WTC11 (cell line): ENCODE results near the gene ATF4. TPM values are rescaled to one million over a fixed set of nuclear protein-coding genes. Genes with fewer than 3 reads are reported as not detected.
A peak's percentile ranks its signal among the peaks of the same experiment; 100 is the strongest.

Experiments used
- ATAC-seq: fragments of 200-7000 bp; cut with Tn5 transposase; 2 replicates; pipeline ENCODE4 v1.10.0; 2021; ENCODE audit warnings: mild to moderate bottlenecking, moderate library complexity
- CTCF ChIA-PET: fragments of 300-600 bp; sonication (Branson Sonifier 250); formaldehyde crosslinking; loops from one replicate; lab custom pipeline; 2021; ENCODE audit warnings: antibody characterized with exemption; lab: Charles Lee
- POLR2A ChIA-PET: fragments of 350-600 bp; sonication (Branson Sonifier 250); formaldehyde crosslinking; loops from one replicate; lab custom pipeline; 2021; ENCODE audit warnings: antibody characterized with exemption; lab: Charles Lee
- DNase-seq: peaks from one replicate; pipeline ENCODE4 v3.0.0; 2021; ENCODE audit warnings: low spot score
- H3K27ac Mint-ChIP-seq: 2 replicates; pipeline ENCODE4 v1.8.0; 2021; ENCODE audit warnings: mixed read lengths
- H3K27me3 Mint-ChIP-seq: 2 replicates; pipeline ENCODE4 v1.8.0; 2021; ENCODE audit warnings: low read depth, mild to moderate bottlenecking, moderate library complexity, mixed read lengths
- H3K36me3 Mint-ChIP-seq: 2 replicates; pipeline ENCODE4 v1.8.0; 2021; ENCODE audit warnings: mixed read lengths
- H3K4me1 Mint-ChIP-seq: 2 replicates; pipeline ENCODE4 v1.8.0; 2022; ENCODE audit warnings: mixed read lengths
- H3K4me3 Mint-ChIP-seq: 2 replicates; pipeline ENCODE4 v1.8.0; 2021; ENCODE audit warnings: mild to moderate bottlenecking, moderate library complexity, mixed read lengths
- H3K9me3 Mint-ChIP-seq: 2 replicates; pipeline ENCODE4 v1.8.0; 2021; ENCODE audit warnings: mixed read lengths
- ARID4B ChIP-seq: sonication (generic); formaldehyde crosslinking; IDR thresholded peaks from 2 replicates; pipeline ENCODE4 v1.8.0; 2023; ENCODE audit warnings: missing genetic modification reagents, mild to moderate bottlenecking, borderline replicate concordance
- CDX4 ChIP-seq: fragments of 250-450 bp; sonication (Bioruptor Pico); IDR thresholded peaks from 2 replicates; pipeline ENCODE4 v1.9.0; 2021; ENCODE audit warnings: moderate library complexity, mild to moderate bottlenecking, inconsistent platforms, borderline replicate concordance
- ETV6 ChIP-seq: sonication (generic); formaldehyde crosslinking; IDR thresholded peaks from 2 replicates; pipeline ENCODE4 v1.8.1; 2022; ENCODE audit warnings: mild to moderate bottlenecking, missing genetic modification reagents
- FOXJ3 ChIP-seq: sonication (generic); formaldehyde crosslinking; IDR thresholded peaks from 2 replicates; pipeline ENCODE4 v1.9.0; 2021; ENCODE audit warnings: missing genetic modification reagents, mild to moderate bottlenecking, borderline replicate concordance
- FOXK1 ChIP-seq: sonication (generic); formaldehyde crosslinking; IDR thresholded peaks from 2 replicates; pipeline ENCODE4 v1.8.0; 2022; ENCODE audit warnings: mild to moderate bottlenecking, moderate library complexity, missing genetic modification reagents
- GABPB1 ChIP-seq: sonication (generic); formaldehyde crosslinking; IDR thresholded peaks from 2 replicates; pipeline ENCODE4 v1.8.1; 2023; ENCODE audit warnings: mild to moderate bottlenecking, missing genetic modification reagents
- GTF2I ChIP-seq: fragments of 250-450 bp; sonication (Bioruptor Pico); conservative IDR thresholded peaks from 2 replicates; pipeline ENCODE4 v1.4.0; 2021; ENCODE audit warnings: mild to moderate bottlenecking
- NFE2L1 ChIP-seq: sonication (generic); formaldehyde crosslinking; IDR thresholded peaks from 2 replicates; pipeline ENCODE4 v1.8.1; 2023; ENCODE audit warnings: missing genetic modification reagents
- NR3C1 ChIP-seq: sonication (generic); formaldehyde crosslinking; conservative IDR thresholded peaks from 2 replicates; pipeline ENCODE4 v1.8.1; 2023; ENCODE audit warnings: low read depth, mild to moderate bottlenecking, missing genetic modification reagents
- RORB ChIP-seq: fragments of 250-450 bp; sonication (Bioruptor Pico); IDR thresholded peaks from 2 replicates; pipeline ENCODE4 v1.9.0; 2021; ENCODE audit warnings: mild to moderate bottlenecking
- SMAD3 ChIP-seq: sonication (generic); formaldehyde crosslinking; IDR thresholded peaks from 2 replicates; pipeline ENCODE4 v1.8.0; 2022; ENCODE audit warnings: missing genetic modification reagents, mild to moderate bottlenecking, borderline replicate concordance
- TEAD1 ChIP-seq: sonication (generic); formaldehyde crosslinking; IDR thresholded peaks from 2 replicates; pipeline ENCODE4 v1.8.0; 2022; ENCODE audit warnings: mild to moderate bottlenecking, missing genetic modification reagents
- TEAD4 ChIP-seq: sonication (generic); formaldehyde crosslinking; IDR thresholded peaks from 2 replicates; pipeline ENCODE4 v1.8.0; 2022; ENCODE audit warnings: mild to moderate bottlenecking, missing genetic modification reagents
- USF2 ChIP-seq: sonication (generic); formaldehyde crosslinking; IDR thresholded peaks from 2 replicates; pipeline ENCODE4 v1.8.1; 2023; ENCODE audit warnings: mild to moderate bottlenecking, missing genetic modification reagents, moderate library complexity
- ZNF138 ChIP-seq: sonication (generic); formaldehyde crosslinking; conservative IDR thresholded peaks from 2 replicates; pipeline ENCODE4 v1.8.1; 2022; ENCODE audit warnings: mild to moderate bottlenecking, moderate library complexity, missing genetic modification reagents
- ZNF219 ChIP-seq: sonication (generic); formaldehyde crosslinking; IDR thresholded peaks from 2 replicates; pipeline ENCODE4 v1.8.0; 2023; ENCODE audit warnings: missing genetic modification reagents, mild to moderate bottlenecking, borderline replicate concordance
- ZNF232 ChIP-seq: sonication (generic); formaldehyde crosslinking; IDR thresholded peaks from 2 replicates; pipeline ENCODE4 v1.8.0; 2022; ENCODE audit warnings: mild to moderate bottlenecking, missing genetic modification reagents
- ZNF263 ChIP-seq: sonication (generic); formaldehyde crosslinking; IDR thresholded peaks from 2 replicates; pipeline ENCODE4 v1.8.1; 2022; ENCODE audit warnings: low read depth, mild to moderate bottlenecking, moderate library complexity, missing genetic modification reagents
- ZNF423 ChIP-seq: fragments of 250-450 bp; sonication (Bioruptor Pico); IDR thresholded peaks from 2 replicates; pipeline ENCODE4 v2.1.2; 2022; ENCODE audit warnings: mild to moderate bottlenecking, moderate library complexity
- ZNF425 ChIP-seq: fragments of 250-450 bp; sonication (Bioruptor Pico); conservative IDR thresholded peaks from 2 replicates; pipeline ENCODE4 v1.9.0; 2021; ENCODE audit warnings: mild to moderate bottlenecking
- total RNA-seq: library from RNA; stranded (reverse); gene quantifications from 3 replicates; pipeline ENCODE4 v1.2.3, GENCODE V29; 2021
- TF ChIP-seq, protein P1 (sequence below): sonication (generic); formaldehyde crosslinking; IDR thresholded peaks from 2 replicates; pipeline ENCODE4 v1.8.0; 2022; ENCODE audit warnings: mild to moderate bottlenecking, missing genetic modification reagents
- TF ChIP-seq, protein P2 (sequence below): sonication (generic); formaldehyde crosslinking; IDR thresholded peaks from 2 replicates; pipeline ENCODE4 v1.8.0; 2022; ENCODE audit warnings: mild to moderate bottlenecking, missing genetic modification reagents

The ATF4 gene
- total RNA-seq, 1 experiment from 2014 or later: 460 TPM

- H3K4me1 Mint-ChIP-seq: peaks cover 23% of the 10 kb centered on the region
- ChIA-PET CTCF (interaction anchor here (0.6 to 2.7 kb wide), 13 partner anchors 9 to 135 kb away, joined by 3 to 14 read pairs (median 5); partner anchors contain the start of genes MIEF1 and TAB1), POLR2A (no interaction called here)
- no peaks in the 10 kb centered on the region for H3K9me3 Mint-ChIP-seq
- H3K27ac Mint-ChIP-seq: no peak overlapping the region
- ATAC-seq: peak; percentile 39
- peak; percentile 70 for DNase-seq
- H3K27me3 Mint-ChIP-seq: no peaks in the 10 kb centered on the region
- TF ChIP-seq ZNF423 (CRISPR knock-in tag) (no peak), USF2 (CRISPR knock-in tag) (no peak), ETV6 (0 out of 2 replicates have a peak, but pooled peaks have one; percentile 35), ZNF138 (CRISPR knock-in tag) (no peak), GTF2I (no peak), SMAD3 (CRISPR knock-in tag) (no peak; the same call in 1 of the 2 replicates), ZNF232 (CRISPR knock-in tag) (peak; percentile 75; the same call in 1 of the 2 replicates), CDX4 (no peak), FOXJ3 (no peak), NR3C1 (no peak), NFE2L1 (CRISPR knock-in tag) (0 out of 2 replicates have a peak, but pooled peaks have one; percentile 64), TEAD4 (CRISPR knock-in tag) (0 out of 2 replicates have a peak, but pooled peaks have one; percentile 42), ZNF263 (no peak), RORB (CRISPR knock-in tag) (no peak), ARID4B (CRISPR knock-in tag) (peak; percentile 88; the same call in 1 of the 2 replicates), GABPB1 (CRISPR knock-in tag) (no peak), ZNF425 (CRISPR knock-in tag) (no peak), TEAD1 (peak; percentile 54; the same call in 1 of the 2 replicates), FOXK1 (peak; percentile 61; the same call in 1 of the 2 replicates), ZNF219 (0 out of 2 replicates have a peak, but pooled peaks have one; percentile 72)
- TF ChIP-seq, protein P1, sequence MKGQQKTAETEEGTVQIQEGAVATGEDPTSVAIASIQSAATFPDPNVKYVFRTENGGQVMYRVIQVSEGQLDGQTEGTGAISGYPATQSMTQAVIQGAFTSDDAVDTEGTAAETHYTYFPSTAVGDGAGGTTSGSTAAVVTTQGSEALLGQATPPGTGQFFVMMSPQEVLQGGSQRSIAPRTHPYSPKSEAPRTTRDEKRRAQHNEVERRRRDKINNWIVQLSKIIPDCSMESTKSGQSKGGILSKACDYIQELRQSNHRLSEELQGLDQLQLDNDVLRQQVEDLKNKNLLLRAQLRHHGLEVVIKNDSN (CRISPR knock-in tag): peak; percentile 52; the same call in 1 of the 2 replicates
- TF ChIP-seq, protein P2, sequence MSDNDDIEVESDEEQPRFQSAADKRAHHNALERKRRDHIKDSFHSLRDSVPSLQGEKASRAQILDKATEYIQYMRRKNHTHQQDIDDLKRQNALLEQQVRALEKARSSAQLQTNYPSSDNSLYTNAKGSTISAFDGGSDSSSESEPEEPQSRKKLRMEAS: peak; percentile 60
- TF ChIP-seq, all 79 proteins: peak for 10
- Mint-ChIP-seq H3K36me3 (no peaks in the 10 kb centered on the region), H3K4me3 (no peak overlapping the region)
Observed at GRCh38 chr22:39478441-39478850, 41.9 kb upstream of the ATF4 start.
